GM23338 (cell line): ENCODE results near the gene BCL2L2. TPM values are rescaled to one million over a fixed set of nuclear protein-coding genes. Genes with fewer than 3 reads are reported as not detected.

ENCODE experiments used
- ATAC-seq: fragments of 200-7000 bp; cut with Tn5 transposase; 3 replicates; pipeline ENCODE4 v1.9.1; 2020
- DNase-seq: peaks from one replicate; pipeline ENCODE4 v3.0.0-alpha.2; 2015; ENCODE audit warnings: low spot score
- H2AFZ ChIP-seq: fragments of 200-600 bp; sonication (generic); 2 replicates; pipeline ENCODE4 v1.8.0; 2016; ENCODE audit warnings: antibody characterized with exemption, mild to moderate bottlenecking, moderate library complexity
- H3F3A ChIP-seq: fragments of 200-600 bp; sonication (generic); replicated peaks from 2 replicates; pipeline ENCODE4 v1.8.0; 2017; ENCODE audit warnings: antibody characterized with exemption, mixed run types, low read depth
- H3K27ac ChIP-seq: fragments of 200-600 bp; sonication (generic); 2 replicates; pipeline ENCODE4 v1.6.1; 2016; ENCODE audit warnings: low read depth
- H3K27me3 ChIP-seq: fragments of 200-600 bp; sonication (generic); 2 replicates; pipeline ENCODE4 v1.8.0; 2016; ENCODE audit warnings: mild to moderate bottlenecking, mixed run types, moderate library complexity; ENCODE audit not compliant: insufficient read depth
- H3K36me3 ChIP-seq: fragments of 200-600 bp; sonication (generic); 2 replicates; pipeline ENCODE4 v1.8.0; 2016; ENCODE audit warnings: mild to moderate bottlenecking; ENCODE audit not compliant: insufficient read depth
- H3K4me1 ChIP-seq: fragments of 200-600 bp; sonication (generic); 2 replicates; pipeline ENCODE4 v1.8.0; 2016; ENCODE audit warnings: mild to moderate bottlenecking, moderate library complexity; ENCODE audit not compliant: insufficient read depth
- H3K4me2 ChIP-seq: fragments of 200-600 bp; sonication (generic); 2 replicates; pipeline ENCODE4 v1.7.1; 2017; ENCODE audit warnings: mixed run types
- H3K4me3 ChIP-seq: fragments of 200-600 bp; sonication (generic); 2 replicates; pipeline ENCODE4 v1.6.1; 2016; ENCODE audit warnings: mixed run types
- H3K79me2 ChIP-seq: fragments of 200-600 bp; sonication (generic); replicated peaks from 2 replicates; pipeline ENCODE4 v1.8.0; 2017; ENCODE audit warnings: mild to moderate bottlenecking; ENCODE audit not compliant: insufficient read depth
- H3K9me2 ChIP-seq: fragments of 200-600 bp; sonication (generic); 2 replicates; pipeline ENCODE4 v1.8.0; 2017; ENCODE audit not compliant: insufficient read depth
- H4K20me1 ChIP-seq: fragments of 200-600 bp; sonication (generic); replicated peaks from 2 replicates; pipeline ENCODE4 v1.8.0; 2017; ENCODE audit warnings: mild to moderate bottlenecking; ENCODE audit not compliant: insufficient read depth
- H3K27ac Mint-ChIP-seq: 2 replicates; pipeline ENCODE4 v1.8.0; 2020; ENCODE audit warnings: inconsistent platforms, mild to moderate bottlenecking, moderate library complexity, mixed read lengths
- H3K27me3 Mint-ChIP-seq: 3 replicates; pipeline ENCODE4 v1.8.0; 2022; ENCODE audit warnings: low read depth, mild to moderate bottlenecking, moderate library complexity, mixed read lengths, inconsistent platforms; ENCODE audit not compliant: insufficient read depth, poor library complexity
- H3K36me3 Mint-ChIP-seq: 3 replicates; pipeline ENCODE4 v1.8.0; 2021; ENCODE audit warnings: low read depth, mild to moderate bottlenecking, inconsistent platforms, moderate library complexity, mixed read lengths
- H3K4me1 Mint-ChIP-seq: 3 replicates; pipeline ENCODE4 v1.8.0; 2020; ENCODE audit warnings: mild to moderate bottlenecking, inconsistent platforms, mixed read lengths
- H3K4me3 Mint-ChIP-seq: 3 replicates; pipeline ENCODE4 v1.8.0; 2021; ENCODE audit warnings: moderate library complexity, mild to moderate bottlenecking, inconsistent platforms, mixed read lengths
- H3K9me3 Mint-ChIP-seq: 3 replicates; pipeline ENCODE4 v1.8.0; 2020; ENCODE audit warnings: moderate library complexity, mild to moderate bottlenecking, inconsistent platforms, mixed read lengths
- CREB1 ChIP-seq: fragments of 250-450 bp; sonication (Bioruptor Pico); IDR thresholded peaks from 2 replicates; pipeline ENCODE4 v1.5.0; 2020; ENCODE audit warnings: low read depth, mild to moderate bottlenecking, moderate library complexity
- CTCF ChIP-seq, 2 experiments: fragments of 200-600 bp in 1 of 2; sonication (generic) in 1 of 2; conservative IDR thresholded peaks; 2 replicates each; pipeline versions ENCODE4 v1.5.1 to v1.6.1; 2016 to 2017; ENCODE audit warnings: antibody characterized with exemption in 2 of 2, low read depth in 2 of 2, mild to moderate bottlenecking in 2 of 2, moderate library complexity in 1 of 2
- ETS1 ChIP-seq: IDR thresholded peaks from 2 replicates; pipeline ENCODE4 v1.6.1; 2016; ENCODE audit warnings: antibody characterized with exemption
- EZH2 ChIP-seq: fragments of 200-600 bp; sonication (generic); IDR thresholded peaks from one replicate; pipeline ENCODE4 v1.8.0; 2017; ENCODE audit warnings: antibody characterized with exemption, mild to moderate bottlenecking, low read depth; ENCODE audit not compliant: unreplicated experiment
- EZH2phosphoT487 ChIP-seq: fragments of 200-600 bp; sonication (generic); IDR thresholded peaks from one replicate; pipeline ENCODE4 v1.8.1; 2018; ENCODE audit warnings: antibody characterized with exemption; ENCODE audit not compliant: unreplicated experiment
- JUNB ChIP-seq: IDR thresholded peaks from one replicate; pipeline ENCODE4 v1.6.1; 2016; ENCODE audit warnings: antibody characterized with exemption; ENCODE audit not compliant: unreplicated experiment
- NANOG ChIP-seq: IDR thresholded peaks from 2 replicates; pipeline ENCODE4 v1.6.1; 2016; ENCODE audit warnings: antibody characterized with exemption, borderline replicate concordance
- POLR2AphosphoS5 ChIP-seq: IDR thresholded peaks from 2 replicates; pipeline ENCODE4 v1.6.1; 2016; ENCODE audit warnings: antibody characterized with exemption, low read depth
- REST ChIP-seq: IDR thresholded peaks from one replicate; pipeline ENCODE4 v1.6.1; 2018; ENCODE audit warnings: antibody characterized with exemption; ENCODE audit not compliant: unreplicated experiment
- STAT1 ChIP-seq: IDR thresholded peaks from one replicate; pipeline ENCODE4 v1.6.1; 2016; ENCODE audit warnings: antibody characterized with exemption; ENCODE audit not compliant: unreplicated experiment
- ZNF114 ChIP-seq: fragments of 250-450 bp; sonication (Bioruptor Pico); IDR thresholded peaks from 2 replicates; pipeline ENCODE4 v1.5.0; 2020; ENCODE audit warnings: mild to moderate bottlenecking, moderate library complexity
- ZNF331 ChIP-seq: fragments of 250-450 bp; sonication (Bioruptor Pico); IDR thresholded peaks from 2 replicates; pipeline ENCODE4 v1.5.0; 2020; ENCODE audit warnings: low read depth, mild to moderate bottlenecking, moderate library complexity
- ZNF462 ChIP-seq: fragments of 250-450 bp; sonication (Bioruptor Pico); IDR thresholded peaks from 2 replicates; pipeline ENCODE4 v1.5.0; 2020; ENCODE audit warnings: mild to moderate bottlenecking, moderate library complexity
- polyA plus RNA-seq: library from polyadenylated mRNA; unstranded; fragments of >200 nt; fragmentation: Nextera tagmentation; extraction: Ambion mirVana; gene quantifications from 2 replicates; pipeline ENCODE4 v1.2.1, GENCODE V29; 2016
- total RNA-seq: library from RNA; depleted of rRNA; stranded (reverse); fragments of >200 nt; shearing (Covaris generic); gene quantifications from 2 replicates; pipeline ENCODE4 v1.2.3, GENCODE V29; 2014

Gene BCL2L2
- total and polyA plus RNA-seq, 2 experiments from 2014 or later = 3.5 to 12.3 TPM

- Histone ChIP-seq H3K27me3 (peaks cover 19% of the 10 kb centered on the region), H3F3A (peaks cover 9% of the 10 kb centered on the region; the same call in 1 of the 2 replicates), H3K4me1 (peaks cover 22% of the 10 kb centered on the region), H3K79me2 (peaks cover 5% of the 10 kb centered on the region; the same call in 1 of the 2 replicates), H3K27ac (no peak overlapping the region), H3K4me2 (no peak overlapping the region), H3K9me2 (no peaks in the 10 kb centered on the region), H3K4me3 (no peak overlapping the region), H3K36me3 (no peaks in the 10 kb centered on the region), H2AFZ (no peak overlapping the region), H4K20me1 (peaks cover 3% of the 10 kb centered on the region; the same call in 1 of the 2 replicates)
- Mint-ChIP-seq H3K27me3 (peaks cover 20% of the 10 kb centered on the region), H3K27ac (no peak overlapping the region), H3K4me3 (no peak overlapping the region), H3K9me3 (no peaks in the 10 kb centered on the region; the same call in 2 of the 3 replicates), H3K36me3 (peaks cover 33% of the 10 kb centered on the region), H3K4me1 (peaks cover 33% of the 10 kb centered on the region)
- no peak for ATAC-seq
- no peak for DNase-seq
- TF ChIP-seq ZNF114 (CRISPR knock-in tag) = no peak
- TF ChIP-seq ZNF331 (CRISPR knock-in tag) = no peak
- no peak for TF ChIP-seq STAT1
- TF ChIP-seq CREB1 (CRISPR knock-in tag) = no peak
- no peak for TF ChIP-seq NANOG
- no peak for TF ChIP-seq POLR2AphosphoS5
- TF ChIP-seq EZH2 = no peak
- TF ChIP-seq EZH2phosphoT487 = no peak
- TF ChIP-seq ETS1 = no peak
- TF ChIP-seq CTCF (conservative IDR thresholded peaks at IDR 0.05; ENCODE audit: low read depth in 2 of 2) = no peak
- no peak for TF ChIP-seq ZNF462 (CRISPR knock-in tag)
- no peak for TF ChIP-seq JUNB
- TF ChIP-seq REST = no peak
Measured at GRCh38 chr14:23359722-23360447, 53.3 kb downstream of the BCL2L2 start.
